Upper lobe of left lung (tissue), 6 donors: ENCODE data around the gene MAGT1. TPM values are rescaled to one million over a fixed set of nuclear protein-coding genes. Genes with fewer than 3 reads are reported as not detected.
"Not testable (repeated sequence)": the region's sequence is repeated elsewhere in the genome, so short reads cannot be mapped to it uniquely, and the experiment has no call there.

Experiments used
- ATAC-seq, 2 donors: fragments of 200-7000 bp; cut with Tn5 transposase; one replicate each; pipeline ENCODE4 v1.9.1; 2022; ENCODE audit warnings: mild to moderate bottlenecking in 2 of 2, moderate library complexity in 2 of 2; ENCODE audit not compliant: low FRiP score in 2 of 2
- DNase-seq, 2 donors: peaks; one replicate each; pipeline ENCODE4 v3.0.0-alpha.2; 2019 to 2020
- H3K27ac ChIP-seq, 4 donors: fragments of 200-600 bp; sonication (generic); one replicate each; pipeline ENCODE4 v1.5.1; 2016 to 2019
- H3K27me3 ChIP-seq, 4 donors: fragments of 200-600 bp; sonication (generic); one replicate each; pipeline ENCODE4 v1.5.1; 2017 to 2019
- H3K36me3 ChIP-seq, 4 donors: fragments of 200-600 bp; sonication (generic); one replicate each; pipeline ENCODE4 v1.5.1; 2016 to 2019
- H3K4me1 ChIP-seq, 4 donors: fragments of 200-600 bp; sonication (generic); one replicate each; pipeline ENCODE4 v1.5.1; 2018 to 2019
- H3K4me3 ChIP-seq, 4 donors: fragments of 200-600 bp; sonication (generic); one replicate each; pipeline ENCODE4 v1.5.1; 2017 to 2019; ENCODE audit warnings: mild to moderate bottlenecking in 2 of 4, moderate library complexity in 1 of 4
- H3K9me3 ChIP-seq, 4 donors: fragments of 200-600 bp; sonication (generic); one replicate each; pipeline ENCODE4 v1.5.1; 2018 to 2019
- EP300 ChIP-seq, 4 donors: sonication (generic); formaldehyde crosslinking; IDR thresholded peaks; one replicate each; pipeline ENCODE4 v1.5.1; 2017; ENCODE audit warnings: antibody characterized with exemption in 4 of 4, control low read depth in 2 of 4
- POLR2A ChIP-seq, 4 donors: fragments of 450-650 bp; IDR thresholded peaks; one replicate each; pipeline ENCODE4 v1.5.1; 2016 to 2017; ENCODE audit warnings: antibody characterized with exemption in 4 of 4, mild to moderate bottlenecking in 2 of 4
- POLR2AphosphoS5 ChIP-seq, 2 donors: sonication (generic); formaldehyde crosslinking; IDR thresholded peaks; one replicate each; pipeline ENCODE4 v1.5.1; 2017; ENCODE audit warnings: antibody characterized with exemption in 2 of 2
- WGBS, 2 donors: methylation state at CpG; one replicate each; pipeline ENCODE4 v1.1.5; 2017 to 2018; 5-methylcytosine and 5-hydroxymethylcytosine counted together
- total RNA-seq, 6 donors: library from RNA; depleted of rRNA in 4 of 6; stranded (reverse); fragments of >200 nt in 4 of 6; gene quantifications; one replicate each; pipeline versions ENCODE4 v1.1.0 to v1.2.1, GENCODE V29; 2016 to 2021
- TF ChIP-seq, protein P1 (sequence below), 6 experiments: fragments of 450-650 bp in 4 of 6; fragments of 200-600 bp in 2 of 6; sonication (generic) in 2 of 6; IDR thresholded peaks; one replicate each; pipeline ENCODE4 v1.5.1; 2016 to 2019; ENCODE audit warnings: antibody characterized with exemption in 6 of 6
- donor health status: DM: no; HTN: no; CAD: no; lungs with moderate emphysema.
- donor health status: DM: no; HTN: yes; CAD: no; lungs with severe emphysema.

MAGT1 gene
- 10 to 100 TPM; 26.2 to 68.2 (median 51.7) TPM for total RNA-seq

DNA sequence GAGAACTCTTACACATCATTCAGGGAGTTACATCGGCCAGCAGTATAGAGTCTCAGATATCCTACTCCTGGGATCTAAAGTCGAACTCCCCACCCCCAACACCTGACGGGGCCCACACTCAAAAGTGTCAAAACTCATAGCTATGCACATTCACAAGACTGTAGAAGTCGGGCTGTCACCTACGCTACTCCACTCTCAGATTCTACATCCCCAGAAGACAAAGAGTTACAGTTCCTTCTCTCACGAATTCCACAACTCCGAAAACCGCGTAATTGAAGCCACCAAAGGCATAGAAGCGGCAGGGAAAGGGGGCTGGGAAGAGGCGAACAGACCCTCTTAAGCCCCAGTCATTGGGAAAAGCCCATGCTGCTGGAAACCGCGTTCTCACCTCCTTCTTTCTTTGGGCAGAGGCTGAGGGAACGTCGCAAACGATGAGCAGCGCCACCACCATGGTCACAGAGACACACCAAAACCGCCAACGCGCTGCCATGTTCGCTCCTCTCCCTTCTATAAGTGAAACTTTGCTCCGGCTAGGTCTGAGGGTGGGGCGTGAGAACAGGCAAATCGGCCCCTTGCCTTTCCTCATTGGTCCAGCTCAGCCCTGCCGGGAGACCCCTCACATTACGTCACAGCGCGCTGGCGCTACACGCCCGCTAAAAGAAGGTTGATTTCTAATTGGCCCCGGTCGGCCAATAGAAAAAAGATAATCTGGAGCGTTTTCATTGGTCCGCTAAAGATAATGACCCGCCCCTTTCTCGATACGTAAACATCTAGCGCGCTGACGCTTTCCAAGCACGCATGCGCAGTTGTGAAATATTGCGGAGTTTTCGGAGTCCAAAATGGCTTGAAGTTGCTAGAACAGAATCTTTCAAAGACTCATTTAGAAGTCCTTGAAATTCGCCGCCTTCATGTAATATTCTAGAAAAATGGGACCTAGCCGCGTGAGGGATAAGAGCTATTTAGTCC is at the start of gene MAGT1:
MAGT1 (minus strand) TSS at position 515 of the 966 bp plus-strand sequence; CDS start at position 490, 25 bp downstream.
- ATAC-seq (peak; percentile 96 to 97), DNase-seq (peak; percentile 84 to 93)
- H3K4me3 ChIP-seq, result peak within 1 kb of the TSS; percentile 26 to 68 (median 57)
- no peaks in the 10 kb centered on the region for H3K36me3 ChIP-seq
- H3K9me3 ChIP-seq, result no peaks in the 10 kb centered on the region
- H3K27ac ChIP-seq, result peak within 1 kb of the TSS; percentile 90 to 92 (median 92)
- WGBS, 2 donors, result 1 to 41% methylated on average over 21 to 49 of the region's 49 CpGs
- TF ChIP-seq, protein P1, sequence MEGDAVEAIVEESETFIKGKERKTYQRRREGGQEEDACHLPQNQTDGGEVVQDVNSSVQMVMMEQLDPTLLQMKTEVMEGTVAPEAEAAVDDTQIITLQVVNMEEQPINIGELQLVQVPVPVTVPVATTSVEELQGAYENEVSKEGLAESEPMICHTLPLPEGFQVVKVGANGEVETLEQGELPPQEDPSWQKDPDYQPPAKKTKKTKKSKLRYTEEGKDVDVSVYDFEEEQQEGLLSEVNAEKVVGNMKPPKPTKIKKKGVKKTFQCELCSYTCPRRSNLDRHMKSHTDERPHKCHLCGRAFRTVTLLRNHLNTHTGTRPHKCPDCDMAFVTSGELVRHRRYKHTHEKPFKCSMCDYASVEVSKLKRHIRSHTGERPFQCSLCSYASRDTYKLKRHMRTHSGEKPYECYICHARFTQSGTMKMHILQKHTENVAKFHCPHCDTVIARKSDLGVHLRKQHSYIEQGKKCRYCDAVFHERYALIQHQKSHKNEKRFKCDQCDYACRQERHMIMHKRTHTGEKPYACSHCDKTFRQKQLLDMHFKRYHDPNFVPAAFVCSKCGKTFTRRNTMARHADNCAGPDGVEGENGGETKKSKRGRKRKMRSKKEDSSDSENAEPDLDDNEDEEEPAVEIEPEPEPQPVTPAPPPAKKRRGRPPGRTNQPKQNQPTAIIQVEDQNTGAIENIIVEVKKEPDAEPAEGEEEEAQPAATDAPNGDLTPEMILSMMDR (IDR thresholded peaks at IDR 0.05), result peak in 1 of 6 experiments; percentile 15
- TF ChIP-seq POLR2AphosphoS5 (IDR thresholded peaks at IDR 0.05), result peak; percentile 91 to 92
- peak in 1 of 4 donors; percentile 58 for TF ChIP-seq EP300 (IDR thresholded peaks at IDR 0.05)
- TF ChIP-seq POLR2A (IDR thresholded peaks at IDR 0.05), result peak in 3 of 4 donors; percentile 89 to 90 (median 90)
- H3K27me3 ChIP-seq, result no peaks in the 10 kb centered on the region
- peaks cover 5 to 14% (median 9%) of the 10 kb centered on the region in 4 donors for H3K4me1 ChIP-seq

DNA sequence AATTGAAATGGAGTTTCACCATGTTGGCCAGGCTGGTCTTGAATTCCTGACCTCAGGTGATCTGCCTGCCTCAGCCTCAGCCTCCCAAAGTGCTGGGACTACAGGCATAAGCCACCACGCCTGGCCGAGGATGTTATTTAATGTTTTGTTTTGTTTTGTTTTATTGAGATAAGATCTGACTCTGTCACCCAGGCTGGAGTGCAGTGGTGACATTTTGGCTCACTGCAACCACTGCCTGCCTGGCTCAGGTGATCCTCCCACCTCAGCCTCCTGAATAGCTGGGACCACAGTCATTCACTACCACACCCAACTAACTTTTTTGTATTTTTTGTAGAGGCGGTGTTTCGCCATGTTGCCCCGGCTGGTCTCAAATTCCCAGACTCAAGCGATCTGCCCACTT is 49.8 kb upstream of the MAGT1 start:
- not testable (repeated sequence) for H3K27ac ChIP-seq, H3K9me3 ChIP-seq, ATAC-seq, DNase-seq, H3K4me3 ChIP-seq, H3K27me3 ChIP-seq, H3K36me3 ChIP-seq
- peaks cover 0 to 11% (median 3%) of the 10 kb centered on the region in 4 donors for H3K4me1 ChIP-seq
- WGBS, 2 donors, result 87 to 99% methylated on average over 6 of the region's 6 CpGs

- H3K4me3 ChIP-seq, result no peak overlapping the region
- no peaks in the 10 kb centered on the region for H3K27me3 ChIP-seq
- H3K27ac ChIP-seq, result no peak overlapping the region
- WGBS, 2 donors, result 77 to 84% methylated on average over 4 of the region's 4 CpGs
- no peaks in the 10 kb centered on the region for H3K9me3 ChIP-seq
- H3K4me1 ChIP-seq, result peaks cover 0 to 12% (median 0%) of the 10 kb centered on the region in 4 donors
- ATAC-seq (no peak), DNase-seq (no peak)
- H3K36me3 ChIP-seq, result no peaks in the 10 kb centered on the region
- TF ChIP-seq, protein P1 (IDR thresholded peaks at IDR 0.05), result no peak
- TF ChIP-seq POLR2A (IDR thresholded peaks at IDR 0.05), result no peak
- TF ChIP-seq POLR2AphosphoS5 (IDR thresholded peaks at IDR 0.05), result no peak
- TF ChIP-seq EP300 (IDR thresholded peaks at IDR 0.05), result no peak
Measured at GRCh38 chrX:77938083-77938680, 42.9 kb upstream of the MAGT1 start.

- Histone ChIP-seq H3K27me3 (no peaks in the 10 kb centered on the region), H3K9me3 (no peaks in the 10 kb centered on the region), H3K27ac (no peak overlapping the region), H3K4me3 (no peak overlapping the region), H3K36me3 (no peaks in the 10 kb centered on the region), H3K4me1 (peaks cover 0 to 4% (median 0%) of the 10 kb centered on the region in 4 donors)
- no peak for ATAC-seq
- no peak for DNase-seq
- no peak for TF ChIP-seq POLR2A (IDR thresholded peaks at IDR 0.05)
- no peak for TF ChIP-seq EP300 (IDR thresholded peaks at IDR 0.05)
- TF ChIP-seq, protein P1 (IDR thresholded peaks at IDR 0.05), result no peak
- no peak for TF ChIP-seq POLR2AphosphoS5 (IDR thresholded peaks at IDR 0.05)
- WGBS, 2 donors, result 34 to 57% methylated on average over 3 of the region's 3 CpGs
Measured at GRCh38 chrX:77937291-77937690, 42.1 kb upstream of the MAGT1 start.

GRCh38 chrX:77936299-77936698 is 41.1 kb upstream of the MAGT1 start:
- DNase-seq (no peak), ATAC-seq (no peak)
- H3K4me1 ChIP-seq, result peaks cover 0 to 4% (median 0%) of the 10 kb centered on the region in 4 donors
- no peak overlapping the region for H3K27ac ChIP-seq
- H3K27me3 ChIP-seq, result no peaks in the 10 kb centered on the region
- no peak overlapping the region for H3K4me3 ChIP-seq
- H3K9me3 ChIP-seq, result no peaks in the 10 kb centered on the region
- H3K36me3 ChIP-seq, result no peaks in the 10 kb centered on the region
- TF ChIP-seq EP300 (IDR thresholded peaks at IDR 0.05), result no peak
- TF ChIP-seq, protein P1 (IDR thresholded peaks at IDR 0.05), result no peak
- no peak for TF ChIP-seq POLR2AphosphoS5 (IDR thresholded peaks at IDR 0.05)
- no peak for TF ChIP-seq POLR2A (IDR thresholded peaks at IDR 0.05)
